ENCODE measurements around the gene FANCE. TPM values are rescaled to one million over a fixed set of nuclear protein-coding genes. Genes with fewer than 3 reads are reported as not detected.

Gene FANCE
- total and polyA plus RNA-seq, 9 of the 15 experiments (the other 6 are each of a cell fraction or from before 2014, with no cell fraction given) = 5.7 to 30.2 (median 17.0) TPM

GRCh38 chr6:35419961-35420360 is 32.2 kb upstream of the FANCE start:
- ATAC-seq (no peak), DNase-seq (ENCODE audit: extremely low read depth in 1 of 4, low spot score in 3 of 4) (no peak), FAIRE-seq (no peak)
- no peak overlapping the region for H2AFZ ChIP-seq (ENCODE audit: low read depth, low read length)
- no peaks in the 10 kb centered on the region; a peak in 1 of 5 replicates for H3K4me1 ChIP-seq (replicated peaks in 1 of 2; ENCODE audit: control insufficient read depth in 2 of 2, insufficient read depth in 2 of 2, low read length in 2 of 2)
- intact Hi-C loops (cut with micrococcal nuclease) (loop anchor here (1.0 kb wide), 1 partner anchor 29 kb away; no protein-coding TSS in a partner anchor), in situ Hi-C loops (cut with MboI) (no loop called here)
- H3K27ac ChIP-seq (ENCODE audit: extremely low read depth, low read depth, low read length) = no peak overlapping the region
- ChIA-PET CTCF (ENCODE audit: low intra/inter-chr PET ratio) (interaction anchor here (0.6 kb wide), 1 partner anchor 93 kb away, joined by 3 read pairs; no protein-coding TSS in a partner anchor), POLR2A (interaction anchor here (0.6 to 1.8 kb wide), 8 partner anchors 8 to 532 kb away, joined by 3 to 6 read pairs (median 4); no protein-coding TSS in a partner anchor)
- 85% methylated on average over 14 of the region's 14 CpGs for WGBS (ENCODE audit: insufficient coverage, low coverage, missing lambda C conversion rate)
- BruUV-seq (replicated peaks) = no TSS peak
- 0 out of 4 replicates have a peak overlapping the region, but pooled peaks of 1 of the 2 experiments have one; percentile 43 for H3K9ac ChIP-seq (ENCODE audit: insufficient read depth in 1 of 2, low read depth in 2 of 2, low read length in 2 of 2)
- H3K9me1 ChIP-seq (ENCODE audit: control insufficient read depth, insufficient read depth, low read length) = no peaks in the 10 kb centered on the region
- H3K27me3 ChIP-seq (ENCODE audit: control insufficient read depth in 2 of 2, insufficient read depth in 2 of 2, low read length in 2 of 2) = no peaks in the 10 kb centered on the region
- H3K79me2 ChIP-seq (ENCODE audit: control insufficient read depth, insufficient read depth, low read length) = no peaks in the 10 kb centered on the region
- H3K4me2 ChIP-seq (ENCODE audit: insufficient read depth, low read length) = no peak overlapping the region
- peaks cover 10% of the 10 kb centered on the region; the same call in 2 of the 3 replicates for H3K36me3 ChIP-seq (ENCODE audit: control insufficient read depth, insufficient read depth, low read length)
- H4K20me1 ChIP-seq (replicated peaks; ENCODE audit: control insufficient read depth, insufficient read depth, low read length) = no peaks in the 10 kb centered on the region
- no peak for TF ChIP-seq PPARD (CRISPR knock-in tag; IDR thresholded peaks at IDR 0.05)
- TF ChIP-seq, protein P1, sequence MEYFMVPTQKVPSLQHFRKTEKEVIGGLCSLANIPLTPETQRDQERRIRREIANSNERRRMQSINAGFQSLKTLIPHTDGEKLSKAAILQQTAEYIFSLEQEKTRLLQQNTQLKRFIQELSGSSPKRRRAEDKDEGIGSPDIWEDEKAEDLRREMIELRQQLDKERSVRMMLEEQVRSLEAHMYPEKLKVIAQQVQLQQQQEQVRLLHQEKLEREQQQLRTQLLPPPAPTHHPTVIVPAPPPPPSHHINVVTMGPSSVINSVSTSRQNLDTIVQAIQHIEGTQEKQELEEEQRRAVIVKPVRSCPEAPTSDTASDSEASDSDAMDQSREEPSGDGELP (CRISPR knock-in tag; IDR thresholded peaks at IDR 0.05; ENCODE audit: borderline replicate concordance) = 0 out of 2 replicates have a peak, but pooled peaks have one; percentile 16
- no peak overlapping the region for H3K4me3 ChIP-seq
- no peaks in the 10 kb centered on the region for H3K9me3 ChIP-seq (replicated peaks; ENCODE audit: control insufficient read depth, insufficient read depth, low read depth, low read length)

DNA sequence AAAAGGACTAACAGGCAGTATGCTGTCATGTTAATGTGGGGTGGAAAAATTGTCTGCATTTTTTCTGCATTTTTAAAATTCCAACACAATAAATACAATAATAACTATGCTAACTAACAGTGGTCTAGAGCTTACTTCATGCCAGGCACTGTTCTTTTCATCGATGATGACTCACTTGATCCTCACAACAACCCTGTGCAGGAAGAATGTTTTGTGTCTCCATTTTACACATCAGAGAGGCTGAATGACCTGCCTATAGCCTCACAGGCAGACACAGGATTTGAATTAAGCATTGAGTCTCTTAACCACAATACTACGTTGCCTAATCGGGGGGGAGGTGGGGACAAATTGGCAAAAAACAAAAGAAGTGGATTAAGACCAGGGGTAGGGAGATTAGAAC is 26.9 kb upstream of the FANCE start:
- H3K27ac ChIP-seq (ENCODE audit: extremely low read depth, low read depth, low read length) = no peak overlapping the region
- CTCF ChIA-PET (ENCODE audit: low intra/inter-chr PET ratio) = no interaction called here
- H3K4me2 ChIP-seq (ENCODE audit: insufficient read depth, low read length) = no peak overlapping the region
- H3K4me1 ChIP-seq (replicated peaks in 1 of 2; ENCODE audit: control insufficient read depth in 2 of 2, insufficient read depth in 2 of 2, low read length in 2 of 2) = peaks cover 0 to 11% of the 10 kb centered on the region in 2 experiments; a peak in 2 of 5 replicates
- peaks cover 10% of the 10 kb centered on the region; the same call in 2 of the 3 replicates for H3K36me3 ChIP-seq (ENCODE audit: control insufficient read depth, insufficient read depth, low read length)
- FAIRE-seq (no peak), ATAC-seq (no peak), DNase-seq (ENCODE audit: extremely low read depth in 1 of 4, low spot score in 3 of 4) (no peak)
- no TSS peak for BruUV-seq (replicated peaks)
- H4K20me1 ChIP-seq (replicated peaks; ENCODE audit: control insufficient read depth, insufficient read depth, low read length) = no peaks in the 10 kb centered on the region
- peaks cover 15% of the 10 kb centered on the region; the same call in 1 of the 2 replicates for H3K9me3 ChIP-seq (replicated peaks; ENCODE audit: control insufficient read depth, insufficient read depth, low read depth, low read length)
- H3K9ac ChIP-seq (ENCODE audit: insufficient read depth in 1 of 2, low read depth in 2 of 2, low read length in 2 of 2) = no peak overlapping the region
- WGBS (ENCODE audit: insufficient coverage, low coverage, missing lambda C conversion rate) = 61% methylated on average over 3 of the region's 3 CpGs
- intact Hi-C loops (cut with micrococcal nuclease) = no loop called here
- no peaks in the 10 kb centered on the region for H3K27me3 ChIP-seq (ENCODE audit: control insufficient read depth in 2 of 2, insufficient read depth in 2 of 2, low read length in 2 of 2)
- no peak overlapping the region for H3K4me3 ChIP-seq
- H3K9me1 ChIP-seq (ENCODE audit: control insufficient read depth, insufficient read depth, low read length) = no peaks in the 10 kb centered on the region
- TF ChIP-seq THRAP3 (IDR thresholded peaks at IDR 0.05; ENCODE audit: borderline replicate concordance) (no peak), NRF1 (conservative IDR thresholded peaks at IDR 0.05 in 1 of 2, IDR thresholded peaks at IDR 0.05 in 1 of 2) (no peak), FOXA3 (CRISPR knock-in tag; conservative IDR thresholded peaks at IDR 0.05 in 1 of 2, IDR thresholded peaks at IDR 0.05 in 1 of 2) (no peak), CBFA2T3 (IDR thresholded peaks at IDR 0.05) (no peak), TCF7L2 (IDR thresholded peaks at IDR 0.05; ENCODE audit: low read depth, low read length) (no peak), CHD2 (IDR thresholded peaks at IDR 0.05; ENCODE audit: low read depth, low read length) (no peak), ZNF253 (CRISPR knock-in tag; conservative IDR thresholded peaks at IDR 0.05) (no peak), PHF21A (IDR thresholded peaks at IDR 0.05; ENCODE audit: borderline replicate concordance, low read depth) (no peak)
- TF ChIP-seq, protein P1 (CRISPR knock-in tag; IDR thresholded peaks at IDR 0.05; ENCODE audit: borderline replicate concordance) = no peak
- TF ChIP-seq, protein P2, sequence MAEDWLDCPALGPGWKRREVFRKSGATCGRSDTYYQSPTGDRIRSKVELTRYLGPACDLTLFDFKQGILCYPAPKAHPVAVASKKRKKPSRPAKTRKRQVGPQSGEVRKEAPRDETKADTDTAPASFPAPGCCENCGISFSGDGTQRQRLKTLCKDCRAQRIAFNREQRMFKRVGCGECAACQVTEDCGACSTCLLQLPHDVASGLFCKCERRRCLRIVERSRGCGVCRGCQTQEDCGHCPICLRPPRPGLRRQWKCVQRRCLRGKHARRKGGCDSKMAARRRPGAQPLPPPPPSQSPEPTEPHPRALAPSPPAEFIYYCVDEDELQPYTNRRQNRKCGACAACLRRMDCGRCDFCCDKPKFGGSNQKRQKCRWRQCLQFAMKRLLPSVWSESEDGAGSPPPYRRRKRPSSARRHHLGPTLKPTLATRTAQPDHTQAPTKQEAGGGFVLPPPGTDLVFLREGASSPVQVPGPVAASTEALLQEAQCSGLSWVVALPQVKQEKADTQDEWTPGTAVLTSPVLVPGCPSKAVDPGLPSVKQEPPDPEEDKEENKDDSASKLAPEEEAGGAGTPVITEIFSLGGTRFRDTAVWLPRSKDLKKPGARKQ (CRISPR knock-in tag; IDR thresholded peaks at IDR 0.05) = no peak
- POLR2A ChIA-PET = no interaction called here
- H3K79me2 ChIP-seq (ENCODE audit: control insufficient read depth, insufficient read depth, low read length) = no peaks in the 10 kb centered on the region
- H2AFZ ChIP-seq (ENCODE audit: low read depth, low read length) = no peak overlapping the region
- in situ Hi-C loops (cut with MboI) = no loop called here
